GM12878 (cell line): ENCODE results near the gene CHCHD3. TPM values are rescaled to one million over a fixed set of nuclear protein-coding genes. Genes with fewer than 3 reads are reported as not detected.

ENCODE experiments used
- ATAC-seq: fragments of 200-7000 bp; cut with Tn5 transposase; 3 replicates; pipeline ENCODE4 v1.9.1; 2020; ENCODE audit warnings: mild to moderate bottlenecking, moderate library complexity
- BruUV-seq: library from RNA; stranded (reverse); fragments of 400-500 nt; replicated peaks from 2 replicates; lab custom pipeline; 2021; lab: Mats Ljungman, UMichigan
- CTCF ChIA-PET: fragments of 300-600 bp; sonication (Branson Sonifier 250); formaldehyde crosslinking; extraction: SDS; loops from one replicate; lab custom pipeline; 2021; ENCODE audit warnings: inconsistent platforms; lab: Yijun Ruan, JAX
- POLR2A ChIA-PET: fragments of 350-600 bp; formaldehyde crosslinking; extraction: SDS; loops from one replicate; lab custom pipeline; 2021; ENCODE audit warnings: inconsistent platforms; lab: Charles Lee
- RAD21 ChIA-PET: fragments of 300-600 bp; sonication (Branson Sonifier 250); formaldehyde crosslinking; loops from one replicate; lab custom pipeline; 2023; ENCODE audit warnings: antibody characterized with exemption; ENCODE audit not compliant: unreplicated experiment; lab: Charles Lee
- SMC1A ChIA-PET: fragments of 300-600 bp; sonication (Branson Sonifier 250); formaldehyde crosslinking; loops from one replicate; lab custom pipeline; 2023; ENCODE audit not compliant: unreplicated experiment, uncharacterized antibody; lab: Charles Lee
- DNase-seq: peaks from one replicate; pipeline ENCODE4 v3.0.0-alpha.2; 2011; ENCODE audit warnings: low read depth, low spot score
- FAIRE-seq: peaks from 3 replicates; lab custom pipeline; 2011; peaks lifted over from hg19 to GRCh38; lab: Jason Lieb, UNC
- H2AFZ ChIP-seq: 2 replicates; pipeline ENCODE4 v1.6.0; 2011; ENCODE audit warnings: low read depth, low read length, control low read depth; ENCODE audit not compliant: control insufficient read depth
- H3K27ac ChIP-seq: 2 replicates; pipeline ENCODE4 v1.5.1; 2011; ENCODE audit warnings: control low read depth; ENCODE audit not compliant: control insufficient read depth, insufficient read depth
- H3K27me3 ChIP-seq, 2 experiments: replicated peaks in 1 of 2; 2 replicates each; pipeline versions ENCODE4 v1.6.0 to v1.6.1; 2011; ENCODE audit warnings: low read length in 1 of 2; ENCODE audit not compliant: control insufficient read depth in 2 of 2, insufficient read depth in 2 of 2
- H3K36me3 ChIP-seq, 2 experiments: 2 replicates each; pipeline ENCODE4 v1.5.1; 2011; ENCODE audit warnings: low read length in 1 of 2; ENCODE audit not compliant: control insufficient read depth in 2 of 2, insufficient read depth in 2 of 2
- H3K4me1 ChIP-seq: 2 replicates; pipeline ENCODE4 v1.6.1; 2011; ENCODE audit warnings: mild to moderate bottlenecking, low read length, moderate library complexity, mixed read lengths; ENCODE audit not compliant: control insufficient read depth, insufficient read depth
- H3K4me2 ChIP-seq: 2 replicates; pipeline ENCODE4 v1.6.0; 2011; ENCODE audit warnings: control low read depth; ENCODE audit not compliant: control insufficient read depth, insufficient read depth
- H3K4me3 ChIP-seq: fragments of 200-600 bp; sonication (generic); 2 replicates; pipeline ENCODE4 v1.5.1; 2016
- H3K79me2 ChIP-seq: 2 replicates; pipeline ENCODE4 v1.6.0; 2011; ENCODE audit warnings: low read length; ENCODE audit not compliant: control insufficient read depth, insufficient read depth
- H3K9ac ChIP-seq: 2 replicates; pipeline ENCODE4 v1.8.0; 2011; ENCODE audit warnings: low read length, control low read depth, mixed read lengths; ENCODE audit not compliant: control insufficient read depth, insufficient read depth
- H3K9me3 ChIP-seq: replicated peaks from 3 replicates; pipeline ENCODE4 v1.5.1; 2011; ENCODE audit warnings: mild to moderate bottlenecking, low read length; ENCODE audit not compliant: control insufficient read depth, insufficient read depth
- H4K20me1 ChIP-seq: 2 replicates; pipeline ENCODE4 v1.6.0; 2011; ENCODE audit not compliant: control insufficient read depth, insufficient read depth
- ASH2L ChIP-seq: fragments of 300-600, 200-600 bp; sonication (generic); IDR thresholded peaks from 2 replicates; pipeline ENCODE4 v1.6.1; 2017; ENCODE audit warnings: low read depth, mild to moderate bottlenecking, borderline replicate concordance
- ESRRA ChIP-seq: IDR thresholded peaks from 2 replicates; pipeline ENCODE4 v1.6.1; 2012; ENCODE audit warnings: mild to moderate bottlenecking, low read length, improper control_type of control experiment
- EZH2 ChIP-seq: IDR thresholded peaks from 2 replicates; pipeline ENCODE4 v1.6.1; 2012; ENCODE audit warnings: low read depth, mild to moderate bottlenecking, control low read depth, inconsistent platforms, low read length, borderline replicate concordance; ENCODE audit not compliant: control insufficient read depth
- GABPA ChIP-seq: IDR thresholded peaks from 2 replicates; pipeline ENCODE4 v1.6.1; 2014; ENCODE audit warnings: antibody characterized with exemption, low read depth, mild to moderate bottlenecking, inconsistent platforms
- KAT2A ChIP-seq: conservative IDR thresholded peaks from 2 replicates; pipeline ENCODE4 v1.6.1; 2011; ENCODE audit warnings: low read depth, low read length; ENCODE audit not compliant: control insufficient read depth
- MTA2 ChIP-seq: fragments of 450-650 bp; IDR thresholded peaks from 2 replicates; pipeline ENCODE4 v1.6.1; 2016; ENCODE audit warnings: low read depth, mild to moderate bottlenecking, moderate library complexity
- NFYB ChIP-seq: IDR thresholded peaks from 2 replicates; pipeline ENCODE4 v1.6.1; 2011; ENCODE audit warnings: low read depth, mild to moderate bottlenecking, low read length, improper control_type of control experiment, moderate library complexity; ENCODE audit not compliant: insufficient read depth
- RFX5 ChIP-seq: IDR thresholded peaks from 2 replicates; pipeline ENCODE4 v1.6.1; 2011; ENCODE audit warnings: low read depth, low read length, improper control_type of control experiment
- SMAD1 ChIP-seq: fragments of 450-650 bp; IDR thresholded peaks from 2 replicates; pipeline ENCODE4 v1.6.1; 2018; ENCODE audit warnings: mild to moderate bottlenecking, low read depth; ENCODE audit not compliant: partially characterized antibody
- SMC3 ChIP-seq: IDR thresholded peaks from 2 replicates; pipeline ENCODE4 v1.6.1; 2011; ENCODE audit warnings: low read length, improper control_type of control experiment, borderline replicate concordance
- SPI1 ChIP-seq: IDR thresholded peaks from 2 replicates; pipeline ENCODE4 v1.6.1; 2011; ENCODE audit warnings: low read depth, mild to moderate bottlenecking, low read length, moderate library complexity, borderline replicate concordance; ENCODE audit not compliant: insufficient read depth
- SUPT20H ChIP-seq: IDR thresholded peaks from 2 replicates; pipeline ENCODE4 v1.6.1; 2011; ENCODE audit warnings: low read depth, mild to moderate bottlenecking, low read length, moderate library complexity, borderline replicate concordance; ENCODE audit not compliant: control insufficient read depth
- ZZZ3 ChIP-seq: IDR thresholded peaks from 2 replicates; pipeline ENCODE4 v1.6.1; 2011; ENCODE audit warnings: low read depth; ENCODE audit not compliant: control insufficient read depth, insufficient read length
- WGBS: methylation state at CpG from one replicate; pipeline ENCODE4 v1.1.6; 2016; ENCODE audit warnings: low lambda C conversion rate; ENCODE audit not compliant: insufficient replicate concordance, insufficient coverage; ENCODE audit errors: missing lambda C conversion rate; 5-methylcytosine and 5-hydroxymethylcytosine counted together
- in situ Hi-C: fragments of 300-500 bp; cut with MboI; formaldehyde crosslinking; loops from 9 replicates; pipeline ENCODE4 v1.14.3; 2018; ENCODE audit warnings: mixed read lengths
- intact Hi-C: fragments of 100-400 bp; cut with micrococcal nuclease; formaldehyde crosslinking; loops from one replicate; pipeline ENCODE4 v1.14.2; 2022; ENCODE audit not compliant: unreplicated experiment
- polyA plus RNA-seq, 11 experiments: library from polyadenylated mRNA; depleted of rRNA in 4 of 11; unstranded in 6 of 11; stranded (reverse) in 5 of 11; fragments of >200 nt; fragmentation: Nextera tagmentation in 4 of 11; fragmentation: Illumina TruSeq in 1 of 11; extraction: Ambion mirVana in 4 of 11; extraction: Trizol in 1 of 11; gene quantifications; 1 replicate in 1 of 11; 2 replicates in 10 of 11; pipeline versions ENCODE4 v1.2.1 to v1.2.3, GENCODE V29; 2011 to 2016; ENCODE audit warnings: inconsistent platforms in 2 of 11, missing spikeins in 2 of 11, low read depth in 1 of 11
- total RNA-seq, 4 experiments: library from RNA; depleted of rRNA in 3 of 4; stranded (reverse); fragments of >200 nt in 3 of 4; fragmentation: Illumina TruSeq in 1 of 4; extraction: Trizol in 1 of 4; gene quantifications; 2 replicates each; pipeline versions ENCODE4 v1.2.1 to v1.2.3, GENCODE V29; 2013 to 2021
- TF ChIP-seq, protein P1 (sequence below): fragments of 450-650 bp; IDR thresholded peaks from 2 replicates; pipeline ENCODE4 v1.6.1; 2017; ENCODE audit warnings: mild to moderate bottlenecking, moderate library complexity
- TF ChIP-seq, protein P2 (sequence below): IDR thresholded peaks from 2 replicates; pipeline ENCODE4 v1.6.1; 2012; ENCODE audit warnings: mild to moderate bottlenecking, low read depth, low read length

CHCHD3 gene
- total and polyA plus RNA-seq, 10 of the 15 experiments (the other 5 are each of a cell fraction or from before 2014, with no cell fraction given): 38.3 to 178 (median 96.2) TPM

DNA sequence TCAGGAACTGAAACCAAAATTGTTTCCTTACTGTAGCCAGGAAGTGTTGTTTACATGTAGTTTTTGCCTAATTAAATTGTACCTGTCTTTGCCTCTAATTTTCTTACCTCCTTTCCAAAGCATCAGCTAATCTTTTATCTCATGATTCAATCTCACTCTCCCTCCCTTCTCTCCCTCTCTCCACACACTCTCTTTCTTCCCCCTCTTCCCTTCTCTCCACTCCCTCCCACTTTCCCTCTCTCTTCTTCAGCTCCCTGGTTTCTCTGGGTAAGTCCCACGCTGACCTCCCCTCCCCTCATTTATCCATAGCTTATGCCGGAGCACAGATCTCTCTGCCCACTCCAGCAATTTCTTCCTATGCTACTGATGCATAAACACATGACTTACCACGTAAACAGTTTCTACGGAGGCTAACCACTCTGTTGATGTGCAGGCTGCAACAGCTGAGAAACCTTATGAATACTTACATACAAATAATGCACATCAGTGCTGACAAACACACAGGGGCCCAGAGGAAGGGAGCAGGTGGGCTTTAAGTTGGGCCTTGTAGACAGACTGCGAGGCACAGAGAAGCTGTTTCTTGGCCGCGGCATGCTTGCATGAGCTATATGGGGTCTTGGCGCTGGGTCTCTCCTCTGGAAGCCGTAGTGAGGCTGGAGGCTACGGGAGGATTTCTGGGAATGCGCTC is 331.2 kb downstream of the CHCHD3 start:
- in situ Hi-C loops: no loop called here

More for the DNA sequence above, 331.2 kb downstream of the CHCHD3 start:
- ATAC-seq: no peak
- intact Hi-C loops: no loop called here
- H3K9ac ChIP-seq: no peak overlapping the region
- H3K27ac ChIP-seq: no peak overlapping the region
- FAIRE-seq: no peak
- ChIA-PET CTCF (no interaction called here), SMC1A (no interaction called here), RAD21 (no interaction called here), POLR2A (no interaction called here)
- H4K20me1 ChIP-seq: no peaks in the 10 kb centered on the region
- no TSS peak for BruUV-seq
- no peaks in the 10 kb centered on the region; a peak in 1 of 4 replicates for H3K27me3 ChIP-seq
- H3K4me3 ChIP-seq: no peak overlapping the region
- TF ChIP-seq, protein P1, sequence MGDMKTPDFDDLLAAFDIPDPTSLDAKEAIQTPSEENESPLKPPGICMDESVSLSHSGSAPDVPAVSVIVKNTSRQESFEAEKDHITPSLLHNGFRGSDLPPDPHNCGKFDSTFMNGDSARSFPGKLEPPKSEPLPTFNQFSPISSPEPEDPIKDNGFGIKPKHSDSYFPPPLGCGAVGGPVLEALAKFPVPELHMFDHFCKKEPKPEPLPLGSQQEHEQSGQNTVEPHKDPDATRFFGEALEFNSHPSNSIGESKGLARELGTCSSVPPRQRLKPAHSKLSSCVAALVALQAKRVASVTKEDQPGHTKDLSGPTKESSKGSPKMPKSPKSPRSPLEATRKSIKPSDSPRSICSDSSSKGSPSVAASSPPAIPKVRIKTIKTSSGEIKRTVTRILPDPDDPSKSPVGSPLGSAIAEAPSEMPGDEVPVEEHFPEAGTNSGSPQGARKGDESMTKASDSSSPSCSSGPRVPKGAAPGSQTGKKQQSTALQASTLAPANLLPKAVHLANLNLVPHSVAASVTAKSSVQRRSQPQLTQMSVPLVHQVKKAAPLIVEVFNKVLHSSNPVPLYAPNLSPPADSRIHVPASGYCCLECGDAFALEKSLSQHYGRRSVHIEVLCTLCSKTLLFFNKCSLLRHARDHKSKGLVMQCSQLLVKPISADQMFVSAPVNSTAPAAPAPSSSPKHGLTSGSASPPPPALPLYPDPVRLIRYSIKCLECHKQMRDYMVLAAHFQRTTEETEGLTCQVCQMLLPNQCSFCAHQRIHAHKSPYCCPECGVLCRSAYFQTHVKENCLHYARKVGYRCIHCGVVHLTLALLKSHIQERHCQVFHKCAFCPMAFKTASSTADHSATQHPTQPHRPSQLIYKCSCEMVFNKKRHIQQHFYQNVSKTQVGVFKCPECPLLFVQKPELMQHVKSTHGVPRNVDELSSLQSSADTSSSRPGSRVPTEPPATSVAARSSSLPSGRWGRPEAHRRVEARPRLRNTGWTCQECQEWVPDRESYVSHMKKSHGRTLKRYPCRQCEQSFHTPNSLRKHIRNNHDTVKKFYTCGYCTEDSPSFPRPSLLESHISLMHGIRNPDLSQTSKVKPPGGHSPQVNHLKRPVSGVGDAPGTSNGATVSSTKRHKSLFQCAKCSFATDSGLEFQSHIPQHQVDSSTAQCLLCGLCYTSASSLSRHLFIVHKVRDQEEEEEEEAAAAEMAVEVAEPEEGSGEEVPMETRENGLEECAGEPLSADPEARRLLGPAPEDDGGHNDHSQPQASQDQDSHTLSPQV: no peak
- TF ChIP-seq SPI1: no peak
- TF ChIP-seq NFYB: no peak
- TF ChIP-seq ASH2L: no peak
- TF ChIP-seq, protein P2, sequence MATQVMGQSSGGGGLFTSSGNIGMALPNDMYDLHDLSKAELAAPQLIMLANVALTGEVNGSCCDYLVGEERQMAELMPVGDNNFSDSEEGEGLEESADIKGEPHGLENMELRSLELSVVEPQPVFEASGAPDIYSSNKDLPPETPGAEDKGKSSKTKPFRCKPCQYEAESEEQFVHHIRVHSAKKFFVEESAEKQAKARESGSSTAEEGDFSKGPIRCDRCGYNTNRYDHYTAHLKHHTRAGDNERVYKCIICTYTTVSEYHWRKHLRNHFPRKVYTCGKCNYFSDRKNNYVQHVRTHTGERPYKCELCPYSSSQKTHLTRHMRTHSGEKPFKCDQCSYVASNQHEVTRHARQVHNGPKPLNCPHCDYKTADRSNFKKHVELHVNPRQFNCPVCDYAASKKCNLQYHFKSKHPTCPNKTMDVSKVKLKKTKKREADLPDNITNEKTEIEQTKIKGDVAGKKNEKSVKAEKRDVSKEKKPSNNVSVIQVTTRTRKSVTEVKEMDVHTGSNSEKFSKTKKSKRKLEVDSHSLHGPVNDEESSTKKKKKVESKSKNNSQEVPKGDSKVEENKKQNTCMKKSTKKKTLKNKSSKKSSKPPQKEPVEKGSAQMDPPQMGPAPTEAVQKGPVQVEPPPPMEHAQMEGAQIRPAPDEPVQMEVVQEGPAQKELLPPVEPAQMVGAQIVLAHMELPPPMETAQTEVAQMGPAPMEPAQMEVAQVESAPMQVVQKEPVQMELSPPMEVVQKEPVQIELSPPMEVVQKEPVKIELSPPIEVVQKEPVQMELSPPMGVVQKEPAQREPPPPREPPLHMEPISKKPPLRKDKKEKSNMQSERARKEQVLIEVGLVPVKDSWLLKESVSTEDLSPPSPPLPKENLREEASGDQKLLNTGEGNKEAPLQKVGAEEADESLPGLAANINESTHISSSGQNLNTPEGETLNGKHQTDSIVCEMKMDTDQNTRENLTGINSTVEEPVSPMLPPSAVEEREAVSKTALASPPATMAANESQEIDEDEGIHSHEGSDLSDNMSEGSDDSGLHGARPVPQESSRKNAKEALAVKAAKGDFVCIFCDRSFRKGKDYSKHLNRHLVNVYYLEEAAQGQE: no peak
- no peak for TF ChIP-seq MTA2
- no peak for TF ChIP-seq KAT2A
- no peak for TF ChIP-seq RFX5
- no peak for TF ChIP-seq SMAD1
- TF ChIP-seq SUPT20H: no peak
- TF ChIP-seq ESRRA: no peak
- no peak for TF ChIP-seq EZH2
- TF ChIP-seq SMC3: no peak
- TF ChIP-seq GABPA: no peak
- no peak for TF ChIP-seq ZZZ3
- DNase-seq: no peak
- H3K36me3 ChIP-seq: no peaks in the 10 kb centered on the region
- WGBS: 71% methylated on average over 11 of the region's 11 CpGs
- H3K4me2 ChIP-seq: no peak overlapping the region
- no peak overlapping the region for H2AFZ ChIP-seq
- H3K4me1 ChIP-seq: no peaks in the 10 kb centered on the region
- H3K9me3 ChIP-seq: no peaks in the 10 kb centered on the region
- H3K79me2 ChIP-seq: no peaks in the 10 kb centered on the region
